ENCODE data around the gene RFPL3.
"Not testable (repeated sequence)": the region's sequence is repeated elsewhere in the genome, so short reads cannot be mapped to it uniquely, and the experiment has no call there.

Gene RFPL3

GRCh38 chr22:32331236-32331917, 26.3 kb upstream of the RFPL3 start:
- no peak for DNase-seq

- DNase-seq, result no peak
Measured at GRCh38 chr22:32331918-32332725, 25.5 kb upstream of the RFPL3 start.

- DNase-seq, result no peak
Measured at GRCh38 chr22:32333141-32333768, 24.4 kb upstream of the RFPL3 start.

GRCh38 chr22:32333769-32334659, 23.7 kb upstream of the RFPL3 start:
- DNase-seq, result no peak

GRCh38 chr22:32334660-32335365, 22.9 kb upstream of the RFPL3 start:
- DNase-seq, result no peak

- no peak for DNase-seq
Measured at GRCh38 chr22:32335471-32335870, 22.2 kb upstream of the RFPL3 start.

GRCh38 chr22:32336121-32336603, 21.5 kb upstream of the RFPL3 start:
- no peak for DNase-seq

GRCh38 chr22:32336771-32337424, 20.8 kb upstream of the RFPL3 start:
- no peak for DNase-seq

- DNase-seq, result not testable (repeated sequence)
Measured at GRCh38 chr22:32337425-32337824, 20.2 kb upstream of the RFPL3 start.

GRCh38 chr22:32338757-32339156, 18.9 kb upstream of the RFPL3 start:
- DNase-seq, result no peak

GRCh38 chr22:32339190-32340012, 18.3 kb upstream of the RFPL3 start:
- no peak for DNase-seq

GRCh38 chr22:32340411-32340810, 17.3 kb upstream of the RFPL3 start:
- DNase-seq, result no peak

GRCh38 chr22:32341122-32341740, 16.4 kb upstream of the RFPL3 start:
- DNase-seq, result no peak

GRCh38 chr22:32342977-32343376, 14.7 kb upstream of the RFPL3 start:
- DNase-seq, result no peak

GRCh38 chr22:32343941-32344340, 13.7 kb upstream of the RFPL3 start:
- DNase-seq, result no peak

- DNase-seq, result no peak
Measured at GRCh38 chr22:32348031-32348611, 9.5 kb upstream of the RFPL3 start.

GRCh38 chr22:32351875-32352274, 5.8 kb upstream of the RFPL3 start:
- not testable (repeated sequence) for DNase-seq

GRCh38 chr22:32352681-32353080, 5.0 kb upstream of the RFPL3 start:
- no peak for DNase-seq

GRCh38 chr22:32353292-32353691, 4.4 kb upstream of the RFPL3 start:
- no peak for DNase-seq

GRCh38 chr22:32353840-32354239, 3.8 kb upstream of the RFPL3 start:
- DNase-seq, result no peak
